ENCODE measurements around the gene MTCL1.

Gene MTCL1

DNA sequence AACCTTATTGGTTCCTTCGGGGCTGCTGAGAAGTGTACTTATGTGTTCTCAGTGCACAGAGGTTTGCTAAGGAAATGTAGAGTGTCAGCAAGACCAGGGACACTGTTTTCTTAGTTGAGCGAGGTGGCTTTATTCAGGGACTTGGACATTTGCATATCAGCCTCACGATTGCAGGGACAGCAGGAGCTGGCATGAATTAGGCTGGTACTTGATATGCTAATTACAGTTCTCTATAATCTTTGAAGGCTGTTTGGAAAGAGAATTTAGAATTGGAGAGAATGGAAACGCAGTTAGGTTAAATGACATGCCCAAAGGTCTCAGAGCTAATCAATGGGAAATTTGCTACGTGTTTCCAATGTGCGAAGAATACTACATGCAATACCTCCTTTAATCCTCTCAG is 18.7 kb upstream of the MTCL1 start:
- DNase-seq (ENCODE audit: low read depth in 2 of 3, low spot score in 1 of 3) = no peak

DNA sequence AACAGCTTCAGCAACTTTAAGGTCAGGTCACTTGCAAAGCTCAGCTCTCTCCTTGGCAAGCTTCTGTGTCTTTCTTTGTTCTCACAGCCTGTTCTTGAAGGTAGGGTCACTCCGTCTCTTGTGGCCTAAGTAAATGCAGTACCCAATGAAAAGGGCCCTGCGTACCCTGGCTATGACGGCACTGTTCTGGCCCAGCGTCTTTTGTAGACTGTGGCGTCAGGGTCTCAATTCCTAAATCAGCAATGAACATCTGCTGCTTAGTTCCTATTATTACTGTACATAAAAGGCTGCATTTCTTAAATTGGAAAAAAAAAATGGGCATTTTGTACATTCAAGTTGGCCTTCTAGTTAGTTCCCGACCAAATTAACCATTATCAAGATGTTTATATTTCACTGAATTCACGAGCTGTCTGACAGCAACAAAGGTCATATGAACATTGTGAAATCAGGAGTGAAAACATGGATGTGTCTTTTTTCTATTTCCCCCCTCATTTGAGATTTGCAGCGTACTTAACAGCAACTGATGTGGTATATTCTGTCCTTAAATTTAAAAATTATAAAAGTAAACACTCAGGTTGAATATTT is 17.0 kb upstream of the MTCL1 start:
- no peak for DNase-seq (ENCODE audit: low read depth in 2 of 3, low spot score in 1 of 3)

DNA sequence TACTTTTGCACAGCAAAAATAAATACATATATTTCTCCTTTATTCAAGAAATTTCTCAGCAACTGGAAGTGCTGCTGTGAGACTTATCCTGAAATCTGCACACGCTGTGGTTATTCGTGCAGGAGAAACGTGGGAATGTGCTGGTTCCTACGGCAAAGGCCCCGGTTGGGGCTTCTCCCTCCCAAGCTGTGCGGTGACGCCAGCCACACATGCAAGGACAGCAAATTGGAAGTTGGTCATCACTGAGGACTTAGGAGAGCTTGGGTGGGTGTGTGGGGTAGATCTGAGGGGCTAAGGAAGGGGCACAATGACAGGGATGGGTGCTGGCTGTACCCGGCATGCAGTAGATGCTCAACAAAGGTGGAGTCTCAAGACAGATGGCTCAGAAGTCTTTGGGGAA is 16.5 kb upstream of the MTCL1 start:
- DNase-seq (ENCODE audit: low read depth in 2 of 3, low spot score in 1 of 3) = no peak

- no peak for DNase-seq (ENCODE audit: low read depth in 2 of 3, low spot score in 1 of 3)
These were observed 15.8 kb upstream of the MTCL1 start for GRCh38 chr18:8689517-8689916.

- DNase-seq (ENCODE audit: low read depth in 2 of 3, low spot score in 1 of 3) = no peak
These were observed 10.5 kb upstream of the MTCL1 start for GRCh38 chr18:8694891-8695290.

- DNase-seq (ENCODE audit: low read depth in 2 of 3, low spot score in 1 of 3) = no peak
These were observed 9.3 kb upstream of the MTCL1 start for GRCh38 chr18:8695932-8696517.

- DNase-seq (ENCODE audit: low read depth in 2 of 3, low spot score in 1 of 3) = peak; percentile 54 to 82 (median 56)
These were observed 8.6 kb upstream of the MTCL1 start for GRCh38 chr18:8696749-8697211.

- no peak for DNase-seq (ENCODE audit: low read depth in 2 of 3, low spot score in 1 of 3)
These were observed 6.2 kb upstream of the MTCL1 start for GRCh38 chr18:8699126-8699525.

- no peak for DNase-seq (ENCODE audit: low read depth in 2 of 3, low spot score in 1 of 3)
These were observed 5.4 kb upstream of the MTCL1 start for GRCh38 chr18:8699948-8700347.

DNA sequence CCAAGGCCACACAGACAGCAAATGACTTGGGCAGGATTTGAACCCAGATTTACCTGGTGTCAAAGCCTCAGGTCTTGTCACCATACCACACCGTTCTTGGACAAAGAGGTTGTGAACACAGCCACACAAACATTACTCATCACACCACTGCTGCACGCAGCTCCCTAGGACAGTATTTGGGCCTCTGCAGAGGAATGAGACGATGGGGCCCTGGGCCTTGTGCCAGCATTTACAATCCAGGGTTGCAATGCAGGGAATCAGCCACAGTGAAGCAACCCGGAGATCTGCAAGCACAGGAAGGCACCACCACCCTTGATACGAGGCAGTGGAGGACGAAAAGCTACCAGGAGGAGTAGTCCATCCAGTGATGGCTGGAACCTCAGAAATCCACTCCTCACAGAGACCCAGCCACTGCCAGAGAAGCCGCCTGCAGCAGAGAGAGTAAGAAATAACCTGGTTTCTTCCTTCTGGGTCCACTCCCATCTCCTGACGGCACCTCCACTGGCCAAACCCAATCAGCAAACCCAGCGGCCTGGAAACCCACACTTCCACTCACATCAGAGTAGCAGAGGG is 3.7 kb upstream of the MTCL1 start:
- no peak for DNase-seq (ENCODE audit: low read depth in 2 of 3, low spot score in 1 of 3)

- no peak for DNase-seq (ENCODE audit: low read depth in 2 of 3, low spot score in 1 of 3)
These were observed 2.7 kb upstream of the MTCL1 start for GRCh38 chr18:8702668-8703067.

DNA sequence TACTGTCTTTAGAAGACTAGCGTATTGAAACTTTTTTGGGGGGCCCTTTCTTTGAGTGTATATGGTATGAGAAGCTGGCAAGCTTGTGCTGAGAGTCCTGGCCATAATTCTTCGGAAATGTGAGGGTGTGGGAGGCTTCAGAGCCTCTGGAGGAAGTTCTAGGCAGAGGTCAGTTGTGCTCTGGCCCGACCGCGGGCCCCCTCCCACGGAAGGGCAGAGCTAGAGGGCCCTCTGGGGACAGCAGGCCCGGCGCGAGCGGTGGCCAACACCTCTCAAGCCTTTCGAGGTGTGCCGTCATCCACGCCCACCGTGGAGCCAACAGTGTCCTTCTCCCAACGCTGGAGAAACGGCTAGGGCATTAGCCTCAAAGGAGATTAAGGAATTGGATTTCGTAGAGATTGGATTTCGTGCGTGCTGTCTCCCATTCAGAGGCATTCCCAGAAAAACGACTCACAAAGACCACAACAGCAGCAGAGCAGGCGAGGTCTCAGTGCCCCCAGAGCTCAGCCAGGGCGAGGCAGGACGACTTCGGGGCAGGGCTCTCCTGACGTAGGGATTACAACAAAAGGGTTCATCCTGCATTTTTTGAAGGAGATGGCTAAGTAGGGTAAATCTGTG is 2.2 kb upstream of the MTCL1 start:
- DNase-seq (ENCODE audit: low read depth in 2 of 3, low spot score in 1 of 3) = no peak

- DNase-seq (ENCODE audit: low read depth in 2 of 3, low spot score in 1 of 3) = no peak
These were observed 1.5 kb upstream of the MTCL1 start for GRCh38 chr18:8703781-8704301.

GRCh38 chr18:8704361-8705237 is 757 bp upstream of the MTCL1 start:
- peak; percentile 33 to 81 (median 68) for DNase-seq (ENCODE audit: low read depth in 2 of 3, low spot score in 1 of 3)

- DNase-seq (ENCODE audit: low read depth in 2 of 3, low spot score in 1 of 3) = no peak
These were observed 820 bp downstream of the MTCL1 start for GRCh38 chr18:8705961-8706790.

DNA sequence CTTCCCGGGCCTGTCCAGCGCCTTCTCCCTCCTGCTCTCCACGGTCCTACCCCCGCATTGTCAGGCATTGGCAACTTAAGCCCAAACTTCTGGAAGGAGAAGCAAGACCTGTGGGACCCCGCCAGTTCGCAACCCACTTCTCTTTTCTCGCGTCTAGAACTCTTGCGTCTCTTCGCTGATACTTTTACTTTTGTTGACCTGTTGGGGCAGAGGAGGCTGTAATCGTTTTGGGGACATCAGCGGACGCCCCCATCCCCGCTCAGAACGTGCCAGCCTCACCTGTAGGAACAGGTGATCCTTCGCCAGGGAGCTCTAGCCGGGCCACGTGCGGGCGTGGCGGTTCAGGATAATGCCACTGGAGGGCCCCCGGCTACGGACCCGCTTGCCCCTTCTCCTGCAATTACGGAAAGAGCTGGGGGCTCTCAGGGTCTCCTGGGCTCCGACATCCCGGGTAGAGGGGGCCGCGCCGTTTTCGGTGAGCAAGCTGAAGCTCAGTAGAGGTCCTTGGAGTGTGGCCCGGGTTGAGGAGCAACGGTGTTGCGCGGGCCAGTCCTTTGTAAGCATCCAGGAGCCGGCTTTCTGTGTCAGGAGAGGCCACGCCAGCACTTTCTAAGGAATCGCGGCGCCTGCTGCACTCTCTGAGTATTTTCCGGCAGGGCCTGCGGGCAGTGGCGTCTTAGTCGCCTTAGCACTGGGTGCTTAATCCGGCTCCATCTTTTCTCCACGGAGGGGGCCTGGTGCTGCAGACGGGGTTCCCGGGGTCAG is 1.6 kb downstream of the MTCL1 start:
- DNase-seq (ENCODE audit: low read depth in 2 of 3, low spot score in 1 of 3) = no peak

DNA sequence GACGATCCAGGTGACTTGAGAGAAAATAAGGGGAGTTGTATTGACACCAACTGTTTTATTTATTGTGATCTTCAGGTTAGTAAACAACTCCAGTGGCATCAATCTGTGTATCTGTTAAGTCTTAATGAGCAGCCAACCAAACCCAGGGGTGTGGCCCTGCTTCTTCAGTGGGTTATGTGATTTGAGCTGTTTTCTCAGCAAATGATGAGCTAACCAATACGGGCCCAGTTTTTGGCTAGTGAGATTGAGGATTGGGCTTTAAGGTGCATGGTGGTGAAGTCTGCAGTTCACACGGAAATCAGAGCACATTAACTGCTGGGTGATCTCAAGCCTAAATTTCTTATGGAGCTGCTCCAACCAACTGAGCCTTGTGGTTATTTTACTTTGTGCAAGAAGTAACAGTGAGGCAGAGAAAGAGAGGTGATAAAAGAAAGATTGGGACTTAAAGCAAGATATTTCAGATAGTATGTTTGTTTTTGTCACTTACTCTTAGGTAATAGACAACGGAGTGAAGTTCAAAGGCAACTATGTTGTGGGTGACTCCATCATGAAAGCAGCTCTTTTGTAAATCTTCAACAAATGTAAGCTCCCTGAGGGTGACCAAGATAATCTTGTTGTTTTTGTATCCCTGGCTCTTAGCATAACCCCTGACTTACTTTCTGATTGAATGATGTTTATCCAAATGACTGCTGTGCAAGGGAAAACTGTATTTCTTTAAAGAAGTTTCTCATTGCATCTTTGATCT is 2.4 kb downstream of the MTCL1 start:
- DNase-seq (ENCODE audit: low read depth in 2 of 3, low spot score in 1 of 3) = no peak

- no peak for DNase-seq (ENCODE audit: low read depth in 2 of 3, low spot score in 1 of 3)
These were observed 3.3 kb downstream of the MTCL1 start for GRCh38 chr18:8708670-8709069.
